ENCODE results near the gene CCDC136. TPM values are rescaled to one million over a fixed set of nuclear protein-coding genes. Genes with fewer than 3 reads are reported as not detected.

CCDC136 gene
- total RNA-seq, 1 experiment from 2014 or later: 31.1 TPM

GRCh38 chr7:128767475-128768110 lies 24.2 kb upstream of the CCDC136 start:
- Mint-ChIP-seq H3K27me3 (ENCODE audit: low read depth) (no peaks in the 10 kb centered on the region), H3K9me3 (no peaks in the 10 kb centered on the region), H3K27ac (no peak overlapping the region; a peak in 1 of 7 replicates), H3K4me1 (no peaks in the 10 kb centered on the region), H3K36me3 (ENCODE audit: insufficient read depth in 1 of 3, low read depth in 3 of 3) (peaks cover 42 to 85% (median 75%) of the 10 kb centered on the region in 3 experiments; a peak in 6 of 7 replicates), H3K4me3 (no peak overlapping the region)
- Histone ChIP-seq H2AK5ac (ENCODE audit: insufficient read length, low read length) (no peak overlapping the region), H3K79me1 (ENCODE audit: insufficient read depth, low read depth, low read length, poor library complexity, severe bottlenecking) (no peaks in the 10 kb centered on the region), H3K27ac (ENCODE audit: insufficient read length, low read depth, low read length) (no peak overlapping the region), H3K9ac (ENCODE audit: extremely low read depth, insufficient read length, low read length) (no peak overlapping the region), H2BK20ac (ENCODE audit: low read depth, low read length, poor library complexity, severe bottlenecking) (no peak overlapping the region), H2AFZ (ENCODE audit: low read length) (no peak overlapping the region), H3K18ac (ENCODE audit: insufficient read length, low read depth, low read length) (no peak overlapping the region), H3K9me3 (ENCODE audit: control insufficient read depth, low read depth, low read length) (no peaks in the 10 kb centered on the region), H4K91ac (ENCODE audit: insufficient read length, low read depth, low read length) (no peak overlapping the region), H4K20me1 (ENCODE audit: control insufficient read depth, insufficient read depth, insufficient read length) (no peaks in the 10 kb centered on the region), H2BK12ac (ENCODE audit: insufficient read length, low read depth, low read length) (no peak overlapping the region), H2BK120ac (ENCODE audit: low read depth, low read length, poor library complexity, severe bottlenecking) (no peak overlapping the region), H3K4ac (ENCODE audit: low read depth, low read length) (no peak overlapping the region), H2BK15ac (ENCODE audit: low read depth, low read length) (no peak overlapping the region), H3K23me2 (ENCODE audit: insufficient read length, low read depth, low read length, poor library complexity, severe bottlenecking) (no peaks in the 10 kb centered on the region), H3K23ac (ENCODE audit: insufficient read length, low read depth, low read length) (no peak overlapping the region), H3T11ph (ENCODE audit: low read length) (no peak overlapping the region), H3K4me1 (ENCODE audit: insufficient read depth, low read length) (no peaks in the 10 kb centered on the region), H3K27me3 (ENCODE audit: insufficient read depth, low read length) (no peaks in the 10 kb centered on the region), H4K5ac (ENCODE audit: insufficient read length, low read depth, low read length) (no peak overlapping the region), H3K79me2 (ENCODE audit: insufficient read depth, low read length) (no peaks in the 10 kb centered on the region), H4K8ac (replicated peaks; ENCODE audit: insufficient read length, low read depth, low read length) (no peak overlapping the region), H2BK5ac (ENCODE audit: insufficient read length, low read length) (no peak overlapping the region), H3K14ac (ENCODE audit: insufficient read depth, low read length) (no peak overlapping the region), H3K56ac (ENCODE audit: insufficient read length, low read depth, low read length) (no peak overlapping the region), H3K4me2 (ENCODE audit: insufficient read depth, insufficient read length, low read length) (no peak overlapping the region)
- TF ChIP-seq, protein P1, sequence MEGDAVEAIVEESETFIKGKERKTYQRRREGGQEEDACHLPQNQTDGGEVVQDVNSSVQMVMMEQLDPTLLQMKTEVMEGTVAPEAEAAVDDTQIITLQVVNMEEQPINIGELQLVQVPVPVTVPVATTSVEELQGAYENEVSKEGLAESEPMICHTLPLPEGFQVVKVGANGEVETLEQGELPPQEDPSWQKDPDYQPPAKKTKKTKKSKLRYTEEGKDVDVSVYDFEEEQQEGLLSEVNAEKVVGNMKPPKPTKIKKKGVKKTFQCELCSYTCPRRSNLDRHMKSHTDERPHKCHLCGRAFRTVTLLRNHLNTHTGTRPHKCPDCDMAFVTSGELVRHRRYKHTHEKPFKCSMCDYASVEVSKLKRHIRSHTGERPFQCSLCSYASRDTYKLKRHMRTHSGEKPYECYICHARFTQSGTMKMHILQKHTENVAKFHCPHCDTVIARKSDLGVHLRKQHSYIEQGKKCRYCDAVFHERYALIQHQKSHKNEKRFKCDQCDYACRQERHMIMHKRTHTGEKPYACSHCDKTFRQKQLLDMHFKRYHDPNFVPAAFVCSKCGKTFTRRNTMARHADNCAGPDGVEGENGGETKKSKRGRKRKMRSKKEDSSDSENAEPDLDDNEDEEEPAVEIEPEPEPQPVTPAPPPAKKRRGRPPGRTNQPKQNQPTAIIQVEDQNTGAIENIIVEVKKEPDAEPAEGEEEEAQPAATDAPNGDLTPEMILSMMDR (conservative IDR thresholded peaks at IDR 0.05): no peak
- no peak for DNase-seq
- no CpG with 5 or more reads among the region's 6 CpGs for WGBS (ENCODE audit: extremely low coverage, insufficient read length, low lambda C conversion rate)
